HUES64 (cell line): ENCODE results near the gene RNLS.

Experiments
- H3K27ac ChIP-seq: 2 replicates; pipeline ENCODE4 v1.7.0; 2013; ENCODE audit warnings: low read depth, low read length, inconsistent platforms
- H3K27me3 ChIP-seq: 2 replicates; pipeline ENCODE4 v1.6.1; 2013; ENCODE audit warnings: mild to moderate bottlenecking, low read length; ENCODE audit not compliant: insufficient read depth
- H3K36me3 ChIP-seq: 2 replicates; pipeline ENCODE4 v1.6.1; 2013; ENCODE audit warnings: mild to moderate bottlenecking, low read length; ENCODE audit not compliant: insufficient read depth
- H3K4me1 ChIP-seq: 2 replicates; pipeline ENCODE4 v1.6.1; 2013; ENCODE audit warnings: mild to moderate bottlenecking, low read length, moderate library complexity; ENCODE audit not compliant: insufficient read depth
- H3K4me3 ChIP-seq: 2 replicates; pipeline ENCODE4 v1.5.1; 2013; ENCODE audit warnings: mild to moderate bottlenecking, low read length, moderate library complexity
- H3K9ac ChIP-seq: 2 replicates; pipeline ENCODE4 v1.6.1; 2013; ENCODE audit warnings: mild to moderate bottlenecking, low read depth, low read length
- H3K9me3 ChIP-seq: 2 replicates; pipeline ENCODE4 v1.6.1; 2013; ENCODE audit warnings: low read depth, low read length; ENCODE audit not compliant: insufficient read depth
- WGBS: fragments of 150-250, 120-280 bp; methylation state at CpG from one replicate; pipeline ENCODE4 v1.1.7; 2013; ENCODE audit warnings: missing lambda C conversion rate; 5-methylcytosine and 5-hydroxymethylcytosine counted together

RNLS gene

GRCh38 chr10:88592906-88593305 is 9.8 kb upstream of the RNLS start:
- peaks cover 38% of the 10 kb centered on the region for H3K27me3 ChIP-seq
- H3K9me3 ChIP-seq, result no peaks in the 10 kb centered on the region
- H3K9ac ChIP-seq, result no peak overlapping the region
- H3K36me3 ChIP-seq, result no peaks in the 10 kb centered on the region
- H3K4me3 ChIP-seq, result no peak overlapping the region
- no peak overlapping the region for H3K27ac ChIP-seq
- H3K4me1 ChIP-seq, result no peaks in the 10 kb centered on the region
- 98% methylated on average over 2 of the region's 2 CpGs for WGBS

DNA sequence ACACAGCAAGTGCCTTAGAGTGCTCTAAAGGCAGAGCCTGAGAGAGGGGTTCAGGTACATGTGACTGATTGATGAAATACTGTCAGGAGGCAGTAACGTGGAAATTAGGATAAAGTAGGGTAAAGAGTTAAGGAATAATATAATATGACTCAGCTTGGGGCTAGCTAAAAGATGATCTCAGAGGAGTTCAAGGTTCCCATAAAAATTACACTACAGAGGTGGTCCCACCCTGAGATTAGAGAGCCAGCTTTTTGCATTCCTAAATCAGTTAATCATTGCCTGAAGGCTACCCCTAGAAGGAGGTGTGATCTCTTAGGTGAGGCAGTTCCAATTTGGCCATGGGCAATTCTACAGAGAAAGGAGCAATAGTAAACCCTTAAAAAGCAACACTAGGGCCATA is 9.3 kb upstream of the RNLS start:
- H3K36me3 ChIP-seq, result no peaks in the 10 kb centered on the region
- no peak overlapping the region for H3K9ac ChIP-seq
- H3K4me3 ChIP-seq, result no peak overlapping the region
- WGBS, result 73% methylated on average over 1 of the region's 1 CpG
- no peaks in the 10 kb centered on the region for H3K4me1 ChIP-seq
- H3K9me3 ChIP-seq, result no peaks in the 10 kb centered on the region
- H3K27ac ChIP-seq, result no peak overlapping the region
- H3K27me3 ChIP-seq, result peaks cover 41% of the 10 kb centered on the region

DNA sequence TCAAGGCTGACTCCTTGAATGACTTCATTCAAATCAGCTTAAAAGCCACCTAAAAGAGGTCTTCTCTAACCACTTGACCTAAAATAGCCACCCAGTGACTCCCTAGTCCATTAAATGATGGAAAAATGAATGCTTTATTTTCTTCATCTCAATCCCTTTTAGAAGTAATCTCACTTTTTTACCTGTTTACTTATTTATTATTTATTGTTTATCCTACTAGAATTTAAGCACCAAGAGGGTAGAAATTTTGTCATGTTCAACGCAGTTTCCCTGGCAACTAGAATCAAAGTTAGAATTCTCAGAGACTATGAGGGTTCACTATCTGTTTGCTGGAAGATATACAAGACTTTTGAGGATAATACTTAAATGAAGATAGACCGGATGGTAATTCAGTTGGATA is 3.3 kb upstream of the RNLS start, which contains the start of gene LIPJ:
Gene LIPJ (plus strand): TSS at position 301 of the 400 bp plus-strand sequence. CDS start 3,926 bp downstream, outside the sequence.
- no peak within 1 kb of the TSS for H3K4me3 ChIP-seq
- 92% methylated on average over 2 of the region's 2 CpGs for WGBS
- no peaks in the 10 kb centered on the region for H3K36me3 ChIP-seq
- peaks cover 49% of the 10 kb centered on the region for H3K27me3 ChIP-seq
- H3K9ac ChIP-seq, result no peak within 1 kb of the TSS
- no peak within 1 kb of the TSS for H3K27ac ChIP-seq
- H3K4me1 ChIP-seq, result peaks cover 4% of the 10 kb centered on the region; the same call in 1 of the 2 replicates
- no peaks in the 10 kb centered on the region for H3K9me3 ChIP-seq

DNA sequence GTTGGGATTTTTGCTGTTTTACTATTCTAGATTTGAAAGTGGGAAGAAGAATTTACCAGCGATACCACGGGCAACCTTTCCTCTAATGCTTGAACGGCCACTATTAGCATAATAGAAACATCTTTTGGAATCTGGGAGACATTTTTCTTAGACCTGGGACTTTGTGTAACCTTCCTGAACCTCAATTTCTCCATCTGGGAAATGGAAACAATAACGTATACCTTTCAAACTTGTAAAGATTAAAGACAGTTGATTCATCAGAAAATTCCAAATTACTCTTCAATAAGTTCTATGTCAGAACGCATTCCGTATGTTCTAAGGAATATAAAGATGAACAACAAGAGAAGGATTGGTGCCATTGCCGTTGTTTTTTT is 453 bp upstream of the RNLS start:
- Histone ChIP-seq H3K9me3 (no peaks in the 10 kb centered on the region), H3K27ac (no peak overlapping the region), H3K9ac (peak overlapping the region; percentile 84), H3K4me3 (peak overlapping the region; percentile 74), H3K27me3 (peaks cover 23% of the 10 kb centered on the region; the same call in 1 of the 2 replicates), H3K36me3 (no peaks in the 10 kb centered on the region), H3K4me1 (peaks cover 4% of the 10 kb centered on the region; the same call in 1 of the 2 replicates)
- WGBS, result 59% methylated on average over 7 of the region's 7 CpGs

DNA sequence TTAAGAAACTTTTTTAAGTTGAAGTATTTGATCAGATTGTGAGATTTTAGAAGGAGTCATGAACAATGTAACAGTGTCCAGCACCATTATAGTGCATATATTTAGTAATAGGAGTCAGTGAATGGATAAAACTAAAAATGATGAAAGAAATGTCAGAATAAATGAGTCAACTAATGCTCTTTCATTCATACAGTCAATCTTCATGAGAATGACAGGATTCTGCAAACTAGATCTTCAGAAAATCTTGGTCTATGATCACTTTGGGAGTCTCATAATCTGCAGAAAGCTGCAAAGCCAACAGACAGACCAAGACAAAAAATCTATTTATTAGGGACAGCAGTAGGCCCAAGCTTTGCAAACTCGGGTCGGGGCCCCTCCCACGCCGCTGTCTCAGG is 710 bp downstream of the RNLS start:
- Histone ChIP-seq H3K4me1 (peaks cover 4% of the 10 kb centered on the region; the same call in 1 of the 2 replicates), H3K4me3 (peak overlapping the region; percentile 74), H3K27me3 (peaks cover 16% of the 10 kb centered on the region; the same call in 1 of the 2 replicates), H3K9me3 (no peaks in the 10 kb centered on the region), H3K36me3 (no peaks in the 10 kb centered on the region), H3K27ac (no peak overlapping the region), H3K9ac (no peak overlapping the region)
- 6% methylated on average over 4 of the region's 4 CpGs for WGBS

GRCh38 chr10:88565072-88565471 is 18.0 kb downstream of the RNLS start:
- WGBS, result no CpG with 5 or more reads among the region's 1 CpG
- H3K9ac ChIP-seq, result no peak overlapping the region
- no peaks in the 10 kb centered on the region for H3K27me3 ChIP-seq
- H3K4me3 ChIP-seq, result no peak overlapping the region
- no peaks in the 10 kb centered on the region for H3K4me1 ChIP-seq
- H3K9me3 ChIP-seq, result no peaks in the 10 kb centered on the region
- no peaks in the 10 kb centered on the region for H3K36me3 ChIP-seq
- H3K27ac ChIP-seq, result no peak overlapping the region

DNA sequence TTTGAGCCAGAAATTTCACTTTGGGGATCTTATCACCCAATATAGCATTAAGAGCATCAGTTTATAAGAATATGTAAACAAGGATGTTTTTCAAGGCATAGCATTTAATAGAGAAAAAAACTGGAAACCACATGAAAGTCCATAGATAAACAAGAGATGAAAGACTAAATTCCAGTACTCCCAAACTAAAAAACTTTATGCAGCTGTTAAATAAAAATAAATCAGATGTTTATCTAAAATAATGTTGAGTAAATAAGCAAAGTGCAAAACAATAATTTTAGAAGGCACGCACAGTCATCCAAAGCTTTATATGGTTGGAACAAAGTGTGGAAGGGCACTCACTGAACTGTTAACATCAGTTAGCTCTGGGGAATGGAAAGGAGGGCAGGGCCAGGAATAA is 21.0 kb downstream of the RNLS start:
- WGBS, result 97% methylated on average over 1 of the region's 1 CpG
- Histone ChIP-seq H3K27me3 (no peaks in the 10 kb centered on the region), H3K9ac (no peak overlapping the region), H3K9me3 (no peaks in the 10 kb centered on the region), H3K27ac (no peak overlapping the region), H3K4me3 (no peak overlapping the region), H3K4me1 (no peaks in the 10 kb centered on the region), H3K36me3 (no peaks in the 10 kb centered on the region)

- Histone ChIP-seq H3K4me1 (no peaks in the 10 kb centered on the region), H3K9ac (no peak overlapping the region), H3K9me3 (no peaks in the 10 kb centered on the region), H3K36me3 (no peaks in the 10 kb centered on the region), H3K27ac (no peak overlapping the region), H3K27me3 (no peaks in the 10 kb centered on the region), H3K4me3 (no peak overlapping the region)
- 94% methylated on average over 2 of the region's 2 CpGs for WGBS
These were observed 25.5 kb downstream of the RNLS start for GRCh38 chr10:88557658-88558057.

DNA sequence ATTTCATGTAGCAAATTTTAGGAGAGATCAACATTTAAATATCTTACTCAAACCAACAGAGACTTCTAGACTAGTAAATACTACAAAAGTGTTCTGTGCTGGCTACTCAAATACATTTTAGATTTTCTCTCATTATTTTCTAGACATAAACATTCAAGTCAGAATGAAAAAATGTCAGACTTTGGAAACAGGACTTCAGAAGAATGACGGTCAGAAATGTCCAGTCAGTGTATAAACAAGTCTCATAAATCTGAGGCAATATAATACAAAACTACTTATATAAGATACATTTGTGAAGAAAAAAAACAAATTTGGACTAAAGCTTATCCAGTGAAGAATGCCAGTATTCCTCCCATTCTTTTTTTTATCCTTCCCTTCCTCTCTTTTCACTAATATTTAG is 25.9 kb downstream of the RNLS start:
- Histone ChIP-seq H3K9ac (no peak overlapping the region), H3K27ac (no peak overlapping the region), H3K36me3 (no peaks in the 10 kb centered on the region), H3K9me3 (no peaks in the 10 kb centered on the region), H3K4me1 (no peaks in the 10 kb centered on the region), H3K27me3 (no peaks in the 10 kb centered on the region), H3K4me3 (no peak overlapping the region)
- 86% methylated on average over 1 of the region's 1 CpG for WGBS

GRCh38 chr10:88555190-88555908 is 27.8 kb downstream of the RNLS start:
- Histone ChIP-seq H3K36me3 (no peaks in the 10 kb centered on the region), H3K4me3 (no peak overlapping the region), H3K9me3 (no peaks in the 10 kb centered on the region), H3K27me3 (no peaks in the 10 kb centered on the region), H3K4me1 (no peaks in the 10 kb centered on the region), H3K9ac (no peak overlapping the region), H3K27ac (no peak overlapping the region)
- 81% methylated on average over 7 of the region's 7 CpGs for WGBS

- no peak overlapping the region for H3K9ac ChIP-seq
- no peaks in the 10 kb centered on the region for H3K9me3 ChIP-seq
- 80% methylated on average over 1 of the region's 2 CpGs for WGBS
- H3K36me3 ChIP-seq, result no peaks in the 10 kb centered on the region
- H3K4me3 ChIP-seq, result no peak overlapping the region
- no peak overlapping the region for H3K27ac ChIP-seq
- H3K27me3 ChIP-seq, result no peaks in the 10 kb centered on the region
- no peaks in the 10 kb centered on the region for H3K4me1 ChIP-seq
These were observed 29.9 kb downstream of the RNLS start for GRCh38 chr10:88553116-88553752.
